GM12801 (cell line): Measurements from ENCODE around the gene HDHD5.

ENCODE experiments used
- CTCF ChIP-seq: IDR thresholded peaks from one replicate; pipeline ENCODE4 v1.5.1; 2011; ENCODE audit warnings: control low read depth; ENCODE audit not compliant: insufficient read length; ENCODE audit errors: extremely low read depth

HDHD5 gene

GRCh38 chr22:17152971-17153370 is 6.1 kb downstream of the HDHD5 start:
- no peak for TF ChIP-seq CTCF

- TF ChIP-seq CTCF = no peak
These were observed 6.7 kb downstream of the HDHD5 start for GRCh38 chr22:17152340-17152739.

DNA sequence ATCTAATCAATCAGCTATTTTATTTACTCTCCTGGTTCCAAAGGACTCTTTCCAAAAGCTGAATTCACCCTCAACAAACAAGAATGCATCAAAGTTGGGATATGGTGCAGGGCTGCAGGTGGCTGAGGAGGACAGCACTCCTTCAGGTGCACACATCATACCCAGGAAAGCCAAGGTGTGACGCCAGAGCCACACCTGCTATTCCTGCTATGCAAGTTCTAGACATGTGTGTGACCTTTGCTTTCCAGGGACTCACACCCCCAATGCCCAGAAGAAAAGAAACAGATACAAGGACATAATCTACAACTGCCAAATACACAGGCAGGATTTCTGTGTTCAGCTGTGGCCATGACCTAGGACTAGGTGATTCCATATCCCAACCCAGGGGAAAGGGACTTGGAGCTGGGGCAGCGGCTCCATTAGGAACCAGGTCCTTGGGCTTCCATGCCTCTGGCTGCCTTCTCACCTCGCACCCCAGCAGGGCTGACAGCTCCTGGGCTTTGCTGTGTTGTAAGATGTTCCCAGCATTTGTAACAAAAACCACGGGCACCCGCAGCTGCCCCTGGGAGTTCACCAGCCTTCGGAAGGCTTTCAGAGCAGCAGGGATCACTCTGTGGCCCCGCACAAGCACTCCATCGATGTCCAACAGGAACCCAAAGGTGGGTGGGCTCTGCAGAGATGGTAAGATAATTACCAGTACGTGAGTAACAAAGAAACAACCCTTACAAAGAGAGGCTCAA is 9.8 kb downstream of the HDHD5 start:
- no peak for TF ChIP-seq CTCF

- TF ChIP-seq CTCF = no peak
These were observed 13.9 kb downstream of the HDHD5 start for GRCh38 chr22:17145021-17145680.

GRCh38 chr22:17143826-17144225 is 15.3 kb downstream of the HDHD5 start:
- TF ChIP-seq CTCF = no peak

DNA sequence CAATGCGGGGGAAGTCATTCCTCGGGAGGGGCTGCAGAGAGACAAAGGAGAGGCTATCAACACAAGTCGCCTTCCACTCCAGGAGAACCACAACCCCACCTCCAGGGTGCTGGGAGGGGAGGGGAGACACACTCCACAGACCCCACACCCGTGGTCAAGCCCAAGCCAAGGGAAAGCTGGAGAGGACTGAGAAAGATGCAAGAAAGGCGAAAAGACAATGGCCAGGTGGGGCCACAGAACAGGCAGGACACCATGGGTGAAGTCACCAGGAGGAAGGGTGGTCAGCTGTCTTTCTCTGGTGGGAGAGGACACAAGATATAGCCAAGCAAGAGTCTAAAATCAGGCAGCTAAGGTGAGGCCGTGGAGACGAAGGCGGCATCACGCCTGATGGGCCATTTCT is 16.0 kb downstream of the HDHD5 start:
- TF ChIP-seq CTCF = no peak

DNA sequence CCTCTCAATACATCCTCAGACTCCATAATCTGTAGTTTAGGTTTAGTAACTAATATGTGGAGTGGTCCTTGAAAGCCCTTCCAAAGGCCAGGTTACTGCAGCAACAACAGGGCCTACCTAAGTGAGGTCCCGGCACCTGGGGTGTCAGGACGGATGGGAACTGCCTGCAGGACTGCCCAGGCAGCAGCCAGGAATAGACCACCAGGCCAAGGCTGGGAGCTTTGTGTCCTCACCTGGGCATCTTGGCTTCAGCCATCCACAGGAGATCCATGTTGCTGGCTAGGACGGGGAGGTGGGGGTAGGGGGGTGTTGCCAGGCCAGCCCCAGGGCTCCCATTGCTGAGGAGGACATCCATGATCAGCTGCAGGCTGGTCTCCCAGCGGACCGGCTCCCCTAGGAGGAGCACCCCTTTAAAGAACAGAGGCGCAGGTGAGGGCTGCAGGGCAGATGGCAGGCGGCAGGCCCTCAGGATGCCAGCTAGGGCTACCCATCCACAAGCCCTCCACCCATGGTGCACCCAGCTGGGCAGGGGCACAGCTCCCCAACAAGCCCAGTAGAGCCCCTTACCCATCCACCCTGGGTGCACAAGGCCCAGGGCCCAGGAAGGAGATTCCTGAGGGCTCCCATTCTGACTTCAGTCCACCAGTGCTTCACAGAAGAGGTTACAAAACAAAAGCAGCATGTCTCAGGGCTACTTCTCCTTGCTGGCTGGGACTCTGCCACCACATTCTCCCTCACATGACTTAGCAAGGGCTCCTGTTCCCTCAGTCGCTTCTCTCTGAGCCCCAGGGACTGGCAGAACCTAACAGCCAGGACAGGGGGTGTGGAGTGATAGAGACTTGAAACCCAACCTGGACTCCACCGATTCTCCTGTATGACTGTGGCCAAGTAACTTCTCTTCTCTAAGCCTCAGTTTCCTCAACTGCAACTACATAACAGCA is 18.0 kb downstream of the HDHD5 start:
- no peak for TF ChIP-seq CTCF
